Suprapubic skin (tissue), 4 donors: ENCODE data around the gene RTL1. TPM values are rescaled to one million over a fixed set of nuclear protein-coding genes. Genes with fewer than 3 reads are reported as not detected.
A peak's percentile ranks its signal among the peaks of the same experiment; 100 is the strongest.

Experiments
- DNase-seq, 2 donors: peaks; one replicate each; pipeline ENCODE4 v3.0.0-alpha.2; 2019; ENCODE audit warnings: low spot score in 2 of 2
- H3K27ac ChIP-seq: fragments of 200-600 bp; sonication (generic); one replicate; pipeline ENCODE4 v1.5.1; 2019
- H3K27me3 ChIP-seq: fragments of 200-600 bp; sonication (generic); one replicate; pipeline ENCODE4 v1.5.1; 2019
- H3K36me3 ChIP-seq: fragments of 200-600 bp; sonication (generic); one replicate; pipeline ENCODE4 v1.5.1; 2019
- H3K4me1 ChIP-seq: fragments of 200-600 bp; sonication (generic); one replicate; pipeline ENCODE4 v1.5.1; 2019
- H3K4me3 ChIP-seq: fragments of 200-600 bp; sonication (generic); one replicate; pipeline ENCODE4 v1.5.1; 2019; ENCODE audit warnings: mild to moderate bottlenecking
- H3K9me3 ChIP-seq: fragments of 200-600 bp; sonication (generic); one replicate; pipeline ENCODE4 v1.5.1; 2019
- EP300 ChIP-seq: sonication (generic); formaldehyde crosslinking; IDR thresholded peaks from one replicate; pipeline ENCODE4 v1.6.1; 2017; ENCODE audit warnings: antibody characterized with exemption
- POLR2A ChIP-seq, 2 donors: fragments of 450-650 bp; IDR thresholded peaks; one replicate each; pipeline ENCODE4 v1.6.1; 2017; ENCODE audit warnings: antibody characterized with exemption in 2 of 2, mild to moderate bottlenecking in 2 of 2, moderate library complexity in 2 of 2
- POLR2AphosphoS5 ChIP-seq, 3 donors: sonication (generic); formaldehyde crosslinking; IDR thresholded peaks; one replicate each; pipeline ENCODE4 v1.6.1; 2017; ENCODE audit warnings: antibody characterized with exemption in 3 of 3
- WGBS: methylation state at CpG from one replicate; pipeline ENCODE4 v1.1.5; 2018; 5-methylcytosine and 5-hydroxymethylcytosine counted together
- total RNA-seq, 4 donors: library from RNA; depleted of rRNA; stranded (reverse); fragments of >200 nt; gene quantifications; one replicate each; pipeline ENCODE4 v1.1.0, GENCODE V29; 2016
- TF ChIP-seq, protein P1 (sequence below), 2 donors: fragments of 200-600 bp in 1 of 2; fragments of 450-650 bp in 1 of 2; sonication (generic) in 1 of 2; IDR thresholded peaks; one replicate each; pipeline ENCODE4 v1.5.1; 2016 to 2019; ENCODE audit warnings: antibody characterized with exemption in 2 of 2, mild to moderate bottlenecking in 1 of 2, moderate library complexity in 1 of 2

The RTL1 gene
- total RNA-seq, 4 donors from 2014 or later: not detected

DNA sequence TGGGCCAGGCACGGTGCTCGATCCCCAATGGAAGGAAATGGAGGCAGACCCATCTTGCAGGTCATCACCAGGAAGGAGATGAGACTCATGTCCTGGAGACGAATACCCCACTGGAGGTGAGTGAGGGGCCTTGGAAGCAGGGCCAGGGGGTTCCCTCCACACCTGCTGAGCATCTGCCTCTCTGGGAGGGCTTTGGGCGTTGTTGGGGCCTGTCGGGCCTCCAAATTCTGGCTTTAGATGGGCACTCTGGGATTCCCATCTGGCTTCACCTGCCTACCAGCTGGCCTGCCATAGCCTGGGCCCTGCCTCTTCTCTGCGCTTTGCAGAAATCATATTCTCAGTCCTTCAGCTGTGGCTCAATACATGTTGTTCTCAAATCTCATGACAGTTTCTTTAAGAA, 13.9 kb downstream of the RTL1 start:
- TF ChIP-seq EP300 (no peak), POLR2A (IDR thresholded peaks at IDR 0.05) (no peak), POLR2AphosphoS5 (IDR thresholded peaks at IDR 0.05) (no peak)
- TF ChIP-seq, protein P1, sequence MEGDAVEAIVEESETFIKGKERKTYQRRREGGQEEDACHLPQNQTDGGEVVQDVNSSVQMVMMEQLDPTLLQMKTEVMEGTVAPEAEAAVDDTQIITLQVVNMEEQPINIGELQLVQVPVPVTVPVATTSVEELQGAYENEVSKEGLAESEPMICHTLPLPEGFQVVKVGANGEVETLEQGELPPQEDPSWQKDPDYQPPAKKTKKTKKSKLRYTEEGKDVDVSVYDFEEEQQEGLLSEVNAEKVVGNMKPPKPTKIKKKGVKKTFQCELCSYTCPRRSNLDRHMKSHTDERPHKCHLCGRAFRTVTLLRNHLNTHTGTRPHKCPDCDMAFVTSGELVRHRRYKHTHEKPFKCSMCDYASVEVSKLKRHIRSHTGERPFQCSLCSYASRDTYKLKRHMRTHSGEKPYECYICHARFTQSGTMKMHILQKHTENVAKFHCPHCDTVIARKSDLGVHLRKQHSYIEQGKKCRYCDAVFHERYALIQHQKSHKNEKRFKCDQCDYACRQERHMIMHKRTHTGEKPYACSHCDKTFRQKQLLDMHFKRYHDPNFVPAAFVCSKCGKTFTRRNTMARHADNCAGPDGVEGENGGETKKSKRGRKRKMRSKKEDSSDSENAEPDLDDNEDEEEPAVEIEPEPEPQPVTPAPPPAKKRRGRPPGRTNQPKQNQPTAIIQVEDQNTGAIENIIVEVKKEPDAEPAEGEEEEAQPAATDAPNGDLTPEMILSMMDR (IDR thresholded peaks at IDR 0.05): no peak
- Histone ChIP-seq H3K27me3 (peaks cover 6% of the 10 kb centered on the region), H3K4me1 (peaks cover 14% of the 10 kb centered on the region), H3K36me3 (no peaks in the 10 kb centered on the region), H3K27ac (no peak overlapping the region), H3K9me3 (no peaks in the 10 kb centered on the region), H3K4me3 (no peak overlapping the region)
- 91% methylated on average over 5 of the region's 6 CpGs for WGBS
- DNase-seq: peak; percentile 26 to 55

DNA sequence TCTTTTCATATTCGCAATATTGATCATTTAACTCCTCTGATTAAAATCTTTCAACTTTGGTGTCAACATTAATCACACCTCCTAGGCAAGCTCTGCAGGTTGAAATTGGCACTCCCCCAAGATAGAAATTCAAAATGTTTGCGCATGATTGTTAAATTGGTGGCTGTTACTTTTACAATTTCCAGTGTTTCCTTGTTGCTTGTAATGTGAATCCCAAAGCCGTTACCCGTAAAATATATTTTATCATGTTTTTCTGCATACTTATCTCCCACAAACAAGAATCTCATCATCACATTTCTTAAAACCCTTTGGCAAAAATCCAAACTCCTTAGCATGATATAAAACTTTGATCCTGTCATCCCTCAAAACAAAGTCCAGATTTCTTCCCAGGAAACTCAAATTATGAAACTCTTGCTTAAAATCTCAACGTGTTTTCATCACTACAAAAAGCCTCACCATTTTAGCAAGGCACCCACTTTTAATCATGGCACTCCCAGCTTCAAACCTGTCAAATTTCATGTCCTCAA, 14.7 kb downstream of the RTL1 start:
- no peak for DNase-seq
- Histone ChIP-seq H3K4me1 (peaks cover 14% of the 10 kb centered on the region), H3K4me3 (no peak overlapping the region), H3K27me3 (peaks cover 6% of the 10 kb centered on the region), H3K27ac (no peak overlapping the region), H3K36me3 (no peaks in the 10 kb centered on the region), H3K9me3 (no peaks in the 10 kb centered on the region)
- TF ChIP-seq, protein P1 (IDR thresholded peaks at IDR 0.05): no peak
- TF ChIP-seq POLR2AphosphoS5 (IDR thresholded peaks at IDR 0.05): no peak
- WGBS: 46% methylated on average over 5 of the region's 5 CpGs

DNA sequence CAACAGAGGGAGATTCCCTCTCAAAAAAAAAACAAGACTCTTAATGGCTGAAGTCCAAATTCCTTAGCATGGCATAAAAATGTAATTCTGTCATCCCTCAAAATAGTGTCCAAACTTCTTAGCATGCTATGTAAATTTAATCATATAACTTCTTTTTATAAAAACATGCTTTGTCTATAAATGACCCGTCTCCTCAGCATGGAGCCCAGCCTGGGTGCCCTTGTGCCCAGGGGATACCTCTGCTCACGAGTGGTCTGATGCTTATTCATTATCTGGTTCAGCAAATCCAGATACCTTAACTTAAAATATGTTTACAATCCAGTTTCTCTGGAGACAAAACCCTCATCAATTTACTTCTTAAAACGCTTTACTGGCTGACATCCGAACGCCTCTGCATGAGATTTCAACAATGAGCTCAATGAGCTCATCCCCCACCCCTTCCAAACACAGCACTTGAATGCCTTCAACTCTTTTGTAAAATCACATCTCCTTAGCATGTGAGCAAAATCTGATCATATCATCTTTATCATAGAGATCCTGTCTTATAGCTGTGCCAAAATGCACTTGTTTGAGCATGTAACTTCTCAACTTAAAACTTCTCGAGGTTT, 15.7 kb downstream of the RTL1 start:
- TF ChIP-seq POLR2A (IDR thresholded peaks at IDR 0.05): no peak
- no peak for TF ChIP-seq POLR2AphosphoS5 (IDR thresholded peaks at IDR 0.05)
- TF ChIP-seq, protein P1 (IDR thresholded peaks at IDR 0.05): no peak
- no peak overlapping the region for H3K27ac ChIP-seq
- H3K27me3 ChIP-seq: peaks cover 6% of the 10 kb centered on the region
- peaks cover 14% of the 10 kb centered on the region for H3K4me1 ChIP-seq
- H3K4me3 ChIP-seq: no peak overlapping the region
- no peaks in the 10 kb centered on the region for H3K36me3 ChIP-seq
- 34% methylated on average over 6 of the region's 6 CpGs for WGBS
- H3K9me3 ChIP-seq: no peaks in the 10 kb centered on the region
- DNase-seq: peak in 1 of 2 donors; percentile 11

DNA sequence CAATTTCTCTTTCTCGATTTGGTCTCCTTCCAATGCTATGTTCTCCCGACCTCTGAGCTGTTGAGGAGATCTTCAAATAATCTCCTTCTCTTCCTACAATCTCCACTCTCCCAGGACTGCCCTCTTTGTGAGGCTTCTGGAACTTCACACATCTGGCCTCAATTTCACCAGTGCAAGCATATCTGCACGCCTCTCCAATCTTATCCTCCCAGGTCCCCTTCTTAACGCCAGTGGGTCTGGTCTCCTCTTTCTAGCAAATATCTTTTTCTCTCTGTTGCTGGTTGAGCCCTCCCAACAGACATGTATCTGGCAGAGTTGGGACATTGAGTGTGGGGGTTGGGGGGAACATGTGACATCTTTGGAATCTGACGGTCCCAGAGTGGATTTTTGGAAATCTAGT, 17.9 kb downstream of the RTL1 start:
- H3K4me3 ChIP-seq: no peak overlapping the region
- DNase-seq: no peak
- H3K27ac ChIP-seq: no peak overlapping the region
- peaks cover 14% of the 10 kb centered on the region for H3K4me1 ChIP-seq
- H3K9me3 ChIP-seq: no peaks in the 10 kb centered on the region
- TF ChIP-seq POLR2A (IDR thresholded peaks at IDR 0.05): no peak
- TF ChIP-seq EP300: no peak
- TF ChIP-seq, protein P1 (IDR thresholded peaks at IDR 0.05): no peak
- TF ChIP-seq POLR2AphosphoS5 (IDR thresholded peaks at IDR 0.05): no peak
- H3K27me3 ChIP-seq: peaks cover 4% of the 10 kb centered on the region
- WGBS: 59% methylated on average over 5 of the region's 5 CpGs
- no peaks in the 10 kb centered on the region for H3K36me3 ChIP-seq

DNA sequence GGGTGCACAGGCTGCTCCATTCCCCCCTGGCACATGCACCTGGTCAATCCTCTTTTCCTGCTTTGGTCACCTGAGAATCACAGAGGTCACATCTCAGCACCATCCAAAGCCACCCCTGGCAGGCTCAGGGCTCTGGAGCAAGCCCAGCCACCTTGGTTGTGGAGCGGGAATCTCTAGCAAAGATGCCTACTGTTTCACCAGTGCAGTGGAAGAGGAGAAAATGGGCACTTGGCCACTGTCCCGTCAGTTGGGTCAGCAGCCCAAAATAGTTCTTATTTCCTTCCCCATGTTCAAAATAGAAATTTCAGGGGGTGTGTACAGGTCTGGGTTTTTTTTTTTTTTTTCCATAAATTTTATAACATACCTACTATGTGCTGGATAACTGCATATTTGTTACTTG, 18.3 kb downstream of the RTL1 start:
- Histone ChIP-seq H3K4me1 (peaks cover 14% of the 10 kb centered on the region), H3K9me3 (no peaks in the 10 kb centered on the region), H3K4me3 (no peak overlapping the region), H3K27me3 (peaks cover 4% of the 10 kb centered on the region), H3K36me3 (no peaks in the 10 kb centered on the region), H3K27ac (no peak overlapping the region)
- WGBS: 51% methylated on average over 2 of the region's 2 CpGs
- peak in 1 of 2 donors; percentile 52 for DNase-seq
- no peak for TF ChIP-seq EP300
- no peak for TF ChIP-seq POLR2A (IDR thresholded peaks at IDR 0.05)
- TF ChIP-seq, protein P1 (IDR thresholded peaks at IDR 0.05): no peak
- TF ChIP-seq POLR2AphosphoS5 (IDR thresholded peaks at IDR 0.05): no peak
